HCT116 (cell line): ENCODE data around the gene BMF. TPM values are rescaled to one million over a fixed set of nuclear protein-coding genes. Genes with fewer than 3 reads are reported as not detected.

Experiments used
- ATAC-seq: fragments of 200-7000 bp; cut with Tn5 transposase; 2 replicates; pipeline ENCODE4 v1.9.1; 2020; ENCODE audit warnings: mild to moderate bottlenecking, moderate library complexity
- BruUV-seq: library from RNA; stranded (reverse); fragments of 400-500 nt; replicated peaks from 2 replicates; lab custom pipeline; 2021; lab: Mats Ljungman, UMichigan
- CTCF ChIA-PET: fragments of 300-600 bp; sonication (Branson Sonifier 250); formaldehyde crosslinking; loops from one replicate; lab custom pipeline; 2021; ENCODE audit warnings: antibody characterized with exemption; lab: Charles Lee
- POLR2A ChIA-PET: fragments of 300-600, 350-600 bp; sonication (Branson Sonifier 250); formaldehyde crosslinking; loops from one replicate; lab custom pipeline; 2021; ENCODE audit warnings: antibody characterized with exemption; lab: Charles Lee
- RAD21 ChIA-PET, 2 experiments: fragments of 300-600 bp; sonication (Branson Sonifier 250); formaldehyde crosslinking; loops; one replicate each; lab custom pipeline; 2023; ENCODE audit warnings: low total read pairs in 2 of 2; ENCODE audit not compliant: uncharacterized antibody in 2 of 2, unreplicated experiment in 2 of 2, low non-redundant PET in 1 of 2; lab: Charles Lee
- DNase-seq: peaks from one replicate; pipeline ENCODE4 v3.0.0-alpha.2; 2010; ENCODE audit warnings: low read depth, low spot score
- H2AFZ ChIP-seq: fragments of 200-600 bp; shearing (Covaris generic), sonication (generic); 2 replicates; pipeline ENCODE4 v1.6.1; 2017; ENCODE audit warnings: low read depth, mixed run types, mixed read lengths, antibody characterized with exemption, low read length; ENCODE audit not compliant: poor library complexity, severe bottlenecking
- H3K27ac ChIP-seq: 2 replicates; pipeline ENCODE4 v1.5.1; 2012; ENCODE audit warnings: low read depth, low read length
- H3K27me3 ChIP-seq: fragments of 200-600 bp; sonication (generic); 2 replicates; pipeline ENCODE4 v1.6.1; 2016; ENCODE audit warnings: mixed run types, low read length, mixed read lengths; ENCODE audit not compliant: insufficient read depth
- H3K36me3 ChIP-seq, 2 experiments: fragments of 200-500 bp in 1 of 2; fragments of 200-600 bp in 1 of 2; sonication (Bioruptor generic) in 1 of 2; sonication (generic) in 1 of 2; 2 replicates each; pipeline versions ENCODE4 v1.5.1 to v1.6.1; 2014 to 2016; ENCODE audit warnings: low read length in 2 of 2, inconsistent platforms in 1 of 2, mixed read lengths in 1 of 2, mixed run types in 1 of 2; ENCODE audit not compliant: insufficient read depth in 2 of 2, control insufficient read depth in 1 of 2
- H3K4me1 ChIP-seq, 2 experiments: fragments of 200-600 bp in 1 of 2; sonication (generic) in 1 of 2; 2 replicates each; pipeline versions ENCODE4 v1.5.1 to v1.6.1; 2012 to 2017; ENCODE audit warnings: low read length in 2 of 2, inconsistent platforms in 1 of 2, mild to moderate bottlenecking in 1 of 2, mixed read lengths in 1 of 2, mixed run types in 1 of 2, moderate library complexity in 1 of 2; ENCODE audit not compliant: insufficient read depth in 2 of 2, control insufficient read depth in 1 of 2
- H3K4me2 ChIP-seq: fragments of 200-600 bp; sonication (generic); 2 replicates; pipeline ENCODE4 v1.6.1; 2017; ENCODE audit warnings: mixed run types, low read length, mixed read lengths
- H3K4me3 ChIP-seq, 2 experiments: fragments of 200-600 bp in 1 of 2; sonication (generic) in 1 of 2; replicated peaks in 1 of 2; 2 replicates each; pipeline ENCODE4 v1.5.1; 2011 to 2016; ENCODE audit warnings: low read length in 2 of 2, control low read depth in 1 of 2, low read depth in 1 of 2, mild to moderate bottlenecking in 1 of 2, mixed read lengths in 1 of 2, mixed run types in 1 of 2
- H3K79me2 ChIP-seq: fragments of 200-600 bp; sonication (generic); 2 replicates; pipeline ENCODE4 v1.6.1; 2017; ENCODE audit warnings: mild to moderate bottlenecking, mixed run types, low read length, moderate library complexity, mixed read lengths; ENCODE audit not compliant: insufficient read depth
- H3K9ac ChIP-seq: fragments of 200-600 bp; sonication (generic); 2 replicates; pipeline ENCODE4 v1.6.1; 2016; ENCODE audit warnings: low read length, mixed read lengths
- H3K9me2 ChIP-seq: fragments of 200-600 bp; sonication (generic), shearing (Covaris generic); 2 replicates; pipeline ENCODE4 v1.6.1; 2017; ENCODE audit warnings: mixed run types, mild to moderate bottlenecking, moderate library complexity; ENCODE audit not compliant: insufficient read depth
- H3K9me3 ChIP-seq, 2 experiments: fragments of 200-500 bp in 1 of 2; fragments of 200-600 bp in 1 of 2; sonication (Bioruptor generic) in 1 of 2; sonication (generic) in 1 of 2; 2 replicates each; pipeline ENCODE4 v1.6.1; 2014 to 2017; ENCODE audit warnings: low read length in 2 of 2, mixed read lengths in 2 of 2, inconsistent platforms in 1 of 2, low read depth in 1 of 2, mild to moderate bottlenecking in 1 of 2, mixed run types in 1 of 2, moderate library complexity in 1 of 2; ENCODE audit not compliant: control insufficient read depth in 1 of 2, insufficient read depth in 1 of 2
- H4K20me1 ChIP-seq: fragments of 200-600 bp; sonication (generic), shearing (Covaris generic); 2 replicates; pipeline ENCODE4 v1.6.1; 2017; ENCODE audit warnings: mixed run types, mild to moderate bottlenecking, moderate library complexity; ENCODE audit not compliant: insufficient read depth
- EGR1 ChIP-seq: IDR thresholded peaks from 2 replicates; pipeline ENCODE4 v1.6.1; 2012; ENCODE audit warnings: low read depth
- POLR2A ChIP-seq: IDR thresholded peaks from 2 replicates; pipeline ENCODE4 v1.7.0; 2011; ENCODE audit warnings: borderline replicate concordance; ENCODE audit not compliant: insufficient read depth, insufficient read length; ENCODE audit errors: extremely low read depth
- RAD21 ChIP-seq: IDR thresholded peaks from 2 replicates; pipeline ENCODE4 v1.6.1; 2012; ENCODE audit warnings: low read depth, mild to moderate bottlenecking
- SIN3A ChIP-seq: IDR thresholded peaks from 2 replicates; pipeline ENCODE4 v1.6.1; 2012; ENCODE audit warnings: low read depth
- TCF7L2 ChIP-seq: IDR thresholded peaks from 2 replicates; pipeline ENCODE4 v1.7.0; 2011; ENCODE audit warnings: borderline replicate concordance, inconsistent platforms; ENCODE audit not compliant: insufficient read depth, insufficient read length; ENCODE audit errors: extremely low read depth
- intact Hi-C: fragments of 100-400 bp; cut with micrococcal nuclease; formaldehyde crosslinking; loops from 2 replicates; pipeline ENCODE4 v1.10.0; 2022
- total RNA-seq: library from RNA; stranded (reverse); gene quantifications from one replicate; pipeline ENCODE4 v1.2.1, GENCODE V29; 2021; ENCODE audit not compliant: unreplicated experiment
- TF ChIP-seq, protein P1 (sequence below), 3 experiments: fragments of 200-600 bp in 1 of 3; sonication (generic) in 1 of 3; IDR thresholded peaks in 2 of 3; conservative IDR thresholded peaks in 1 of 3; 2 replicates each; pipeline ENCODE4 v1.5.1; 2012 to 2017; ENCODE audit warnings: low read depth in 2 of 3, low read length in 2 of 3, antibody characterized with exemption in 1 of 3, borderline replicate concordance in 1 of 3, control low read depth in 1 of 3, mild to moderate bottlenecking in 1 of 3, mixed read lengths in 1 of 3, mixed run types in 1 of 3, moderate library complexity in 1 of 3; ENCODE audit not compliant: insufficient read depth in 1 of 3

The BMF gene
- total RNA-seq, 1 experiment from 2014 or later = 1.0 TPM

GRCh38 chr15:40088929-40089755, 19.5 kb downstream of the BMF start:
- no peak overlapping the region for H3K4me2 ChIP-seq

More at GRCh38 chr15:40088929-40089755, 19.5 kb downstream of the BMF start:
- H4K20me1 ChIP-seq = no peaks in the 10 kb centered on the region
- TF ChIP-seq RAD21 (no peak), EGR1 (no peak), TCF7L2 (no peak), POLR2A (no peak), SIN3A (no peak)
- TF ChIP-seq, protein P1, sequence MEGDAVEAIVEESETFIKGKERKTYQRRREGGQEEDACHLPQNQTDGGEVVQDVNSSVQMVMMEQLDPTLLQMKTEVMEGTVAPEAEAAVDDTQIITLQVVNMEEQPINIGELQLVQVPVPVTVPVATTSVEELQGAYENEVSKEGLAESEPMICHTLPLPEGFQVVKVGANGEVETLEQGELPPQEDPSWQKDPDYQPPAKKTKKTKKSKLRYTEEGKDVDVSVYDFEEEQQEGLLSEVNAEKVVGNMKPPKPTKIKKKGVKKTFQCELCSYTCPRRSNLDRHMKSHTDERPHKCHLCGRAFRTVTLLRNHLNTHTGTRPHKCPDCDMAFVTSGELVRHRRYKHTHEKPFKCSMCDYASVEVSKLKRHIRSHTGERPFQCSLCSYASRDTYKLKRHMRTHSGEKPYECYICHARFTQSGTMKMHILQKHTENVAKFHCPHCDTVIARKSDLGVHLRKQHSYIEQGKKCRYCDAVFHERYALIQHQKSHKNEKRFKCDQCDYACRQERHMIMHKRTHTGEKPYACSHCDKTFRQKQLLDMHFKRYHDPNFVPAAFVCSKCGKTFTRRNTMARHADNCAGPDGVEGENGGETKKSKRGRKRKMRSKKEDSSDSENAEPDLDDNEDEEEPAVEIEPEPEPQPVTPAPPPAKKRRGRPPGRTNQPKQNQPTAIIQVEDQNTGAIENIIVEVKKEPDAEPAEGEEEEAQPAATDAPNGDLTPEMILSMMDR (IDR thresholded peaks at IDR 0.05 in 2 of 3, conservative IDR thresholded peaks at IDR 0.05 in 1 of 3; ENCODE audit: borderline replicate concordance in 1 of 3, insufficient read depth in 1 of 3, low read depth in 2 of 3, low read length in 2 of 3) = no peak
- no peaks in the 10 kb centered on the region for H3K9me2 ChIP-seq
- H2AFZ ChIP-seq = no peak overlapping the region
- DNase-seq = no peak
- H3K9me3 ChIP-seq = no peaks in the 10 kb centered on the region
- RAD21 ChIA-PET = no interaction called here
- H3K79me2 ChIP-seq = no peaks in the 10 kb centered on the region
- no peaks in the 10 kb centered on the region for H3K36me3 ChIP-seq
- POLR2A ChIA-PET = no interaction called here
- H3K27ac ChIP-seq = no peak overlapping the region
- CTCF ChIA-PET = no interaction called here
- no TSS peak for BruUV-seq
- ATAC-seq = no peak
- H3K4me3 ChIP-seq = no peak overlapping the region
- intact Hi-C loops = no loop called here
- no peaks in the 10 kb centered on the region for H3K27me3 ChIP-seq
- peaks cover 0 to 9% of the 10 kb centered on the region in 2 experiments; a peak in 3 of 4 replicates for H3K4me1 ChIP-seq
- H3K9ac ChIP-seq = no peak overlapping the region
